Caco-2 (cell line): ENCODE results near the gene SLC20A1. TPM values are rescaled to one million over a fixed set of nuclear protein-coding genes. Genes with fewer than 3 reads are reported as not detected.
"Not testable (repeated sequence)": the region's sequence is repeated elsewhere in the genome, so short reads cannot be mapped to it uniquely, and the experiment has no call there.

Experiments
- BruUV-seq: library from RNA; stranded (reverse); fragments of 400-500 nt; replicated peaks from 2 replicates; lab custom pipeline; 2021; lab: Mats Ljungman, UMichigan
- CTCF ChIA-PET: fragments of 300-600 bp; sonication (Branson Sonifier 250); formaldehyde crosslinking; loops from one replicate; lab custom pipeline; 2022; ENCODE audit warnings: antibody characterized with exemption; lab: Charles Lee
- POLR2A ChIA-PET: fragments of 300-600 bp; sonication (Branson Sonifier 250); formaldehyde crosslinking; loops from one replicate; lab custom pipeline; 2022; ENCODE audit warnings: antibody characterized with exemption; lab: Charles Lee
- DNase-seq, 2 experiments: peaks; one replicate each; pipeline versions ENCODE4 v3.0.0 to v3.0.0-alpha.2; 2020 to 2022
- H3K27me3 ChIP-seq: replicated peaks from 2 replicates; pipeline ENCODE4 v1.6.0; 2011; ENCODE audit warnings: low read length; ENCODE audit not compliant: control insufficient read depth, insufficient read depth
- H3K36me3 ChIP-seq: 2 replicates; pipeline ENCODE4 v1.5.1; 2011; ENCODE audit warnings: low read length; ENCODE audit not compliant: control insufficient read depth, insufficient read depth
- H3K4me1 ChIP-seq: fragments of 250-450 bp; sonication (Bioruptor Pico); 2 replicates; pipeline ENCODE4 v1.5.1; 2020; ENCODE audit warnings: mild to moderate bottlenecking
- H3K4me3 ChIP-seq: 2 replicates; pipeline ENCODE4 v1.5.1; 2011; ENCODE audit warnings: low read depth, mild to moderate bottlenecking, control low read depth, low read length
- H3K9me3 ChIP-seq: fragments of 250-450 bp; sonication (Bioruptor Pico); 2 replicates; pipeline ENCODE4 v1.5.1; 2020; ENCODE audit warnings: mild to moderate bottlenecking, moderate library complexity
- H3K27ac Mint-ChIP-seq: one replicate; pipeline ENCODE4 v1.8.0; 2022; ENCODE audit warnings: mixed read lengths; ENCODE audit not compliant: unreplicated experiment
- H3K27me3 Mint-ChIP-seq: one replicate; pipeline ENCODE4 v1.8.0; 2022; ENCODE audit warnings: mixed read lengths; ENCODE audit not compliant: insufficient read depth, unreplicated experiment
- H3K36me3 Mint-ChIP-seq: one replicate; pipeline ENCODE4 v1.8.0; 2022; ENCODE audit warnings: mild to moderate bottlenecking, mixed read lengths; ENCODE audit not compliant: insufficient read depth, unreplicated experiment
- H3K4me1 Mint-ChIP-seq: one replicate; pipeline ENCODE4 v1.8.0; 2022; ENCODE audit warnings: low read depth, mixed read lengths; ENCODE audit not compliant: unreplicated experiment
- H3K4me3 Mint-ChIP-seq: one replicate; pipeline ENCODE4 v1.8.0; 2022; ENCODE audit warnings: mild to moderate bottlenecking, moderate library complexity, mixed read lengths; ENCODE audit not compliant: unreplicated experiment
- H3K9me3 Mint-ChIP-seq: one replicate; pipeline ENCODE4 v1.8.0; 2022; ENCODE audit warnings: mixed read lengths; ENCODE audit not compliant: unreplicated experiment
- intact Hi-C: fragments of 100-400 bp; cut with micrococcal nuclease; formaldehyde crosslinking; loops from one replicate; pipeline ENCODE4 v1.10.0; 2022; ENCODE audit not compliant: unreplicated experiment
- total RNA-seq: library from RNA; stranded (reverse); gene quantifications from 2 replicates; pipeline ENCODE4 v1.2.3, GENCODE V29; 2022
- TF ChIP-seq, protein P1 (sequence below), 2 experiments: fragments of 200-600 bp in 1 of 2; IDR thresholded peaks; 1 replicate in 1 of 2; 2 replicates in 1 of 2; pipeline versions ENCODE4 v1.5.1 to v1.8.0; 2011 to 2022; ENCODE audit warnings: antibody characterized with exemption in 1 of 2, control low read depth in 1 of 2, inconsistent platforms in 1 of 2, low read depth in 1 of 2, low read length in 1 of 2, mild to moderate bottlenecking in 1 of 2, moderate library complexity in 1 of 2; ENCODE audit not compliant: insufficient read depth in 1 of 2, severe bottlenecking in 1 of 2, unreplicated experiment in 1 of 2

Gene SLC20A1
- total RNA-seq, 1 experiment from 2014 or later = 91.1 TPM

DNA sequence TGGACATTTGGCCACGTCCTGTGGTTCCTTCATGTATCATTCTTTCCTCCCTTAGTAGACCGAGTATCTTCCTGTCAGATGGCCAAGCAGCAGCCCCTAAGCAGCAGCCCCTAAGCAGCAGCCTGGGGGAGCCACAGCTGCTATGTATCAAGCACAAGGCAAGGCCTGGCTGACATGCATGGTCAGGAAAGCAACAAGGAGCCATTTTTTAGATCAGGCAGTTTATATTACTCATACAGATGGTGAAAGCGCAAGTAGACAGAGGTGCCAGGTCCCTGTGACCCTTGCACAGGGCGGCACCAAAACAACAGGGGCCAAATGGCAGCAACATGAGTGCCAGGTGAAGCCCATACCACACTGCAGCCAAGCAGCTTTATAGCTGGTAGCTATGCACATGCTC, 39.2 kb upstream of the SLC20A1 start:
- Mint-ChIP-seq H3K4me1 (peaks cover 1% of the 10 kb centered on the region), H3K27ac (no peak overlapping the region), H3K27me3 (no peaks in the 10 kb centered on the region), H3K36me3 (no peaks in the 10 kb centered on the region), H3K9me3 (no peaks in the 10 kb centered on the region), H3K4me3 (no peak overlapping the region)
- Histone ChIP-seq H3K27me3 (no peaks in the 10 kb centered on the region), H3K9me3 (no peaks in the 10 kb centered on the region), H3K4me1 (no peaks in the 10 kb centered on the region), H3K4me3 (no peak overlapping the region), H3K36me3 (no peaks in the 10 kb centered on the region; the same call in 1 of the 2 replicates)
- TF ChIP-seq, protein P1, sequence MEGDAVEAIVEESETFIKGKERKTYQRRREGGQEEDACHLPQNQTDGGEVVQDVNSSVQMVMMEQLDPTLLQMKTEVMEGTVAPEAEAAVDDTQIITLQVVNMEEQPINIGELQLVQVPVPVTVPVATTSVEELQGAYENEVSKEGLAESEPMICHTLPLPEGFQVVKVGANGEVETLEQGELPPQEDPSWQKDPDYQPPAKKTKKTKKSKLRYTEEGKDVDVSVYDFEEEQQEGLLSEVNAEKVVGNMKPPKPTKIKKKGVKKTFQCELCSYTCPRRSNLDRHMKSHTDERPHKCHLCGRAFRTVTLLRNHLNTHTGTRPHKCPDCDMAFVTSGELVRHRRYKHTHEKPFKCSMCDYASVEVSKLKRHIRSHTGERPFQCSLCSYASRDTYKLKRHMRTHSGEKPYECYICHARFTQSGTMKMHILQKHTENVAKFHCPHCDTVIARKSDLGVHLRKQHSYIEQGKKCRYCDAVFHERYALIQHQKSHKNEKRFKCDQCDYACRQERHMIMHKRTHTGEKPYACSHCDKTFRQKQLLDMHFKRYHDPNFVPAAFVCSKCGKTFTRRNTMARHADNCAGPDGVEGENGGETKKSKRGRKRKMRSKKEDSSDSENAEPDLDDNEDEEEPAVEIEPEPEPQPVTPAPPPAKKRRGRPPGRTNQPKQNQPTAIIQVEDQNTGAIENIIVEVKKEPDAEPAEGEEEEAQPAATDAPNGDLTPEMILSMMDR (IDR thresholded peaks at IDR 0.05; ENCODE audit: insufficient read depth in 1 of 2, low read depth in 1 of 2, low read length in 1 of 2, severe bottlenecking in 1 of 2, unreplicated experiment in 1 of 2) = no peak
- intact Hi-C loops = no loop called here
- BruUV-seq = no TSS peak
- DNase-seq = no peak
- ChIA-PET CTCF (interaction anchor here (0.6 to 1.3 kb wide), 2 partner anchors 20 to 313 kb away, joined by 3 read pairs; no protein-coding TSS in a partner anchor), POLR2A (no interaction called here)

DNA sequence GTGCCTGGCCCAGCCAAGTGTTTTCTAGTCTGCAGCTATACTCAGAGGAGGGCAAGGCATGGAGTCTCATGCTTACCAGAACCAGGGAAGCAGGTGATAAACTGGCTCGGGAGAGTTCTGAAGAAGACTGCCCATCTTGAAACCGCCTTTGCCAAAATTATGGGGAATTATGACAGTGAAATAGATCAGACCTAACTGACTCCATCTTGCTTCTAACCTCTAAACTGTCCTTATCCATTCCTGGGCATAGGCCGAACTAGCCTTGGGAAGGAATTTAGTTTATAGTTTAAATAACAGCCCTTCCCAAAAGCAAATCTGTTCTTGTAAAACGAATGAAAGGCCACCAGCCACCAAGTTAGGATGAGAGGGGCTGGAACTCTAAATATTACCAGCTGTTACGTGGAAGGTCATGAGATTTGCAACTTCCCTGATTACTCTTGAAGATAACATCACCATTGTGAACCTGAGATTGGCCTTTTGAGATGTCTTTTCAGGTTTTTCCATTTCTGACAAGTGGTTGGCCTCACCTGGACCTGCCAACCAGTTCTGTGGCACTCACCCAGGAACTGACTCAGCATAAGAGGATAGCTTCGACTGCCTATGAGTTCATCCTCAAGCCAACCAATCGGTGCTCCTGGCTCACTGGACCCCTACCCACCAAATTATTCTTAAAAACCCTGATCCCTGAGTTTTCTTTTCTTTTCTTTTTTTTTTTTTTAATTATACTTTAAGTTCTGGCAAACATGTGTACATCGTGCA, 37.9 kb upstream of the SLC20A1 start:
- no peak overlapping the region for H3K27ac Mint-ChIP-seq
- no peaks in the 10 kb centered on the region for H3K27me3 Mint-ChIP-seq
- TF ChIP-seq, protein P1 (IDR thresholded peaks at IDR 0.05; ENCODE audit: insufficient read depth in 1 of 2, low read depth in 1 of 2, low read length in 1 of 2, severe bottlenecking in 1 of 2, unreplicated experiment in 1 of 2) = no peak
- ChIA-PET CTCF (interaction anchor here (1.3 kb wide), 1 partner anchor 19 kb away, joined by 3 read pairs; no protein-coding TSS in a partner anchor), POLR2A (no interaction called here)
- H3K4me3 ChIP-seq = no peak overlapping the region
- no peaks in the 10 kb centered on the region for H3K4me1 Mint-ChIP-seq
- H3K36me3 ChIP-seq = no peaks in the 10 kb centered on the region; the same call in 1 of the 2 replicates
- no peaks in the 10 kb centered on the region for H3K36me3 Mint-ChIP-seq
- no peaks in the 10 kb centered on the region for H3K4me1 ChIP-seq
- intact Hi-C loops = no loop called here
- H3K4me3 Mint-ChIP-seq = no peak overlapping the region
- H3K9me3 ChIP-seq = no peaks in the 10 kb centered on the region
- no peaks in the 10 kb centered on the region for H3K9me3 Mint-ChIP-seq
- DNase-seq = no peak
- no peaks in the 10 kb centered on the region for H3K27me3 ChIP-seq
- BruUV-seq = no TSS peak

DNA sequence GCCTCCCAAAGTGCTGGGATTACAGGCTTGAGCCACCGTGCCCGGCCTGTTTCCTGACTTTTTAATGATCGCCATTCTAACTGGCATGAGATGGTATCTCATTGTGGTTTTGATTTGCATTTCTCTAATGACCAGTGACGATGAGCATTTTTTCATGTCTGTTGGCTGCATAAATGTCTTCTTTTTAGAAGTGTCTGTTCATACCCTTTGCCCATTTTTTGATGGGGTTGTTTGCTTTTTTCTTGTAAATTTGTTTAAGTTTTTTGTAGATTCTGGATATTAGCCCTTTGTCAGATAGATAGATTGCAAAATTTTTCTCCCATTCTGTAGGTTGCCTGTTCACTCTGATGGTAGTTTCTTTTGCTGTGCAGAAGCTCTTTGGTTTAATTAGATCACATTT, 36.4 kb upstream of the SLC20A1 start:
- H3K27me3 Mint-ChIP-seq, H3K36me3 Mint-ChIP-seq, H3K4me1 ChIP-seq, DNase-seq, H3K27ac Mint-ChIP-seq, CTCF ChIA-PET, H3K36me3 ChIP-seq, H3K27me3 ChIP-seq, H3K4me1 Mint-ChIP-seq, H3K4me3 ChIP-seq, intact Hi-C loops, BruUV-seq, POLR2A ChIA-PET, H3K9me3 ChIP-seq, H3K4me3 Mint-ChIP-seq, H3K9me3 Mint-ChIP-seq: not testable (repeated sequence)

DNA sequence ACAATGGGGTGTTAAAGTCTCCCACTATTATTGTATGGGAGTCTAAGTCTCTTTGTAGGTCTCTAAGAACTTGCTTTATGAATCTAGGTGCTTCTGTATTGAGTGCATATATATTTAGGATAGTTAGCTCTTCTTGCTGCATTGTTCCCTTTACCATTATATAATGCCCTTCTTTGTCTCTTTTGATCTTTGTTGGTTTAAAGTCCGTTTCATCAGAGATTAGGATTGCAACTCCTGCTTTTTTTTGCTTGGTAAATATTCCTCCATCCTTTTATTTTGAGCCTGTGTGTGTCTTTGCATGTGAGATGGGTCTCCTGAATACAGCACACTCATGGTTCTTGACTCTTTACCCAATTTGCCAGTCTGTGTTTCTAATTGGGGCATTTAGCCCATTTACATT, 33.5 kb upstream of the SLC20A1 start:
- H3K36me3 Mint-ChIP-seq, H3K4me1 ChIP-seq, H3K4me3 ChIP-seq, H3K4me1 Mint-ChIP-seq, H3K4me3 Mint-ChIP-seq, H3K27me3 ChIP-seq, CTCF ChIA-PET, H3K9me3 ChIP-seq, POLR2A ChIA-PET, H3K27me3 Mint-ChIP-seq, BruUV-seq, H3K9me3 Mint-ChIP-seq, DNase-seq, H3K27ac Mint-ChIP-seq, intact Hi-C loops, H3K36me3 ChIP-seq: not testable (repeated sequence)
